ENCODE data around the gene FSTL4.

- TF ChIP-seq CTCF (optimal IDR thresholded peaks at IDR 0.05 in 1 of 3, IDR thresholded peaks at IDR 0.05 in 1 of 3, conservative IDR thresholded peaks at IDR 0.05 in 1 of 3; ENCODE audit: extremely low read depth in 1 of 3, insufficient read depth in 2 of 3, low read length in 3 of 3), result no peak
- no peak for TF ChIP-seq EZH2 (IDR thresholded peaks at IDR 0.05; ENCODE audit: low read length)
Measured at GRCh38 chr5:133457439-133458355, 154.6 kb downstream of the FSTL4 start.

All from keratinocyte (primary cell).